ENCODE results near the gene IL36B.

DNA sequence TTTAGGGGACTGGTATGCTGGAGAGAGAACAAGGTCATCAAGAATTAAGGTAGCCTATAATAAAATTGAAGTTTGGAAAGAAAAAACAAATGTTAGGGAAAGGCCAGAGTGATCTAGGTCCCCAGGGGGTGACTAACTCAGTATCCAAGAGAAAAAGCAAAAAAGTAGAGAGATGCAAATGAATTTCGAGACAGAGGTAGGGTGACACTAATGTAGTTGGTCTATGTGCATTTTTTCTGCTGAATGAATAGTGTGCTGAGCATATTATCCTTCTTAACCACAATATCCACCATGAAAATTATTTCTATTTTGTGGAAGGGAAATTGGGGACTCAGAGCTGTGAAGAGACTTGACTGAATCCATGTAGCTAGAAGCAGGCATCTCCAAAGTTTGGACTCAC lies 37.6 kb downstream of the IL36B start:
- TF ChIP-seq CTCF (conservative IDR thresholded peaks at IDR 0.05) (no peak), EZH2 (IDR thresholded peaks at IDR 0.05; ENCODE audit: low read depth) (no peak)
